ENCODE data around the gene APOA4.
"Not testable (repeated sequence)": the region's sequence is repeated elsewhere in the genome, so short reads cannot be mapped to it uniquely, and the experiment has no call there.

APOA4 gene

DNA sequence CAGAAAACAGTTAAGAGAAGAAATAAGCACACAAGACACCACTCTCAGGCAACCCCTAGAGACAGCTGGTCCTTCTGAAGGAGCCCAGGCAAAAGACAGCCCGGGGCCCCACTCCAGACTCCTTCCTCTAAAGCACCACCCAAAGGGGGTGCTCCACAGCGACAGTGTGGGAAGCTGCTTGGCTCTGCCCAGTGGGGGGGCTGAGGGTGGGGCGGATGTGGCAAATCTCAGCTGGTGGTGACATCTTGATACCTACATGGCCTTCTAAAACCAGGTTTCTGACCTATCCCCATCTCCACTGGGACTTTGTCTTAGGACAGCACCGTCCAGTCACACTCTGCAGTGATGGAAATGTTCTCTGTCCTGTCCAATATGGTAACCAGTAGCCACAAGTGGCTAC, 24.5 kb upstream of the APOA4 start:
- no peak for DNase-seq (ENCODE audit: low read depth)

- no peak for DNase-seq (ENCODE audit: low read depth)
These were observed 21.6 kb upstream of the APOA4 start for GRCh38 chr11:116844722-116845121.

- no peak for DNase-seq (ENCODE audit: low read depth)
These were observed 20.6 kb upstream of the APOA4 start for GRCh38 chr11:116843661-116844060.

DNA sequence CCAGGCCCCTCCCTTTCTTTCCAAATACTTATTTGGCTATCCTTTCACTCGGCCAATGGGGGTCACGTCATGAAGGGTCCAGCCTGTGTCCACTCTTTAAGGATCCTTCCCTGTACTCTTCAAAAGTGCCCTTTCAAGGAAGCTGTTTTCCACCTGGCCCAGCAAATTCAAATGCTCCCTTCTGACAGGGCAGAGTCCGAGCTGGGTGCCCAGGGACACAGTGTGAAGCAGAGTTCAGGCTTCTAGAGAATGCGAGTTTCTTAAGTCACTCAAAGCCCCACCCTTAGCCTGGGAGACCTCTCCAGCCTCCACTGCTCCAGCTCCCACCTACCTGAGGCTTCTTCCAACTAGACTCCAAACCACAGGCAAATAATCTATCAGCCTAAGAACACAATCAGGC, 19.8 kb upstream of the APOA4 start:
- no peak for DNase-seq (ENCODE audit: low read depth)

DNA sequence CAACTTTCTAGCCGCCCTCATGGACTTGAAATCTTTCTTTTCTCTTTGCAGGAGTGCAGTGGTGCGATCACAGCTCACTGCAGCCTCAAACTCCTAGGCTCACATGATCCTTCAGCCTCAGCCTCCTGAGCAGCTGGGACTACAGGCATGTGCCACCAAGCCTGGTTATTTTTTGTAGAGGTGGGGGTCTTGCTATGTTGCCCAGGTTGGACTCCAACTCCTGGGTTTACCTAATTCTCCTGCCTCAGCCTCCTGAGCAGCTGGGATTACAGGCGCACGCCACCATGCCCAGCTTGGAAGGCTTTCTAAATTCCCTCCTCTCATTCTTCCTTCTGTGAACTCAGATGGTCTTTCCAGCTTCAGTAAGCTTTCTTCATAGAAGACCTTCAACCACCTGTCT, 19.0 kb upstream of the APOA4 start:
- no peak for DNase-seq (ENCODE audit: low read depth)

DNA sequence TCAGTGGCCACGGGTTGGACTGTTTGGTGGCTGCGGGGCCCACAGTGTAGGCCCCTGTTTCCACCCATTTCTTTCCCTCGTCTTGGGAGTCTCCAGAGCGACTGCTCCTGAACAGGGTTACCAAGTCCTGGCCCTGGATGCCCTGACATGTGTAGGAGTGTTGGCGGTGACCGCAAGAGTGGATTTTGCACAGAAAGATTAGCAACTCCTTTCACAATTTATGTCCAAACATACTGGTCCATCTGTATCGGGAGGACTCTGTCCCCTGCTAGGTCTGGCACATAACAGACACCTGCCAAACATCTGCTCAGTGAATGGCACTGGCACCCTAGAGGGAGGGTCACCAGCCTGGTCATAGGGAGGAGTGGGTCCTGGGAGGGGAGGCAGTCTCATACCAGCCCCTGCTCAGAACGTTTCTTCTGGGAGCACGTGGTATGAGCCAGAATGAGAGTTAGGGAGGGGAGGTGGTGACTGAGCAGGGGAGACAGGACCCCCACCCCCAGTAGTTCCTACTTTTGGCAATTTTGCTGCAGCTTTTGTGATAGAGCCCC, 17.7 kb upstream of the APOA4 start:
- DNase-seq (ENCODE audit: low read depth): no peak

DNA sequence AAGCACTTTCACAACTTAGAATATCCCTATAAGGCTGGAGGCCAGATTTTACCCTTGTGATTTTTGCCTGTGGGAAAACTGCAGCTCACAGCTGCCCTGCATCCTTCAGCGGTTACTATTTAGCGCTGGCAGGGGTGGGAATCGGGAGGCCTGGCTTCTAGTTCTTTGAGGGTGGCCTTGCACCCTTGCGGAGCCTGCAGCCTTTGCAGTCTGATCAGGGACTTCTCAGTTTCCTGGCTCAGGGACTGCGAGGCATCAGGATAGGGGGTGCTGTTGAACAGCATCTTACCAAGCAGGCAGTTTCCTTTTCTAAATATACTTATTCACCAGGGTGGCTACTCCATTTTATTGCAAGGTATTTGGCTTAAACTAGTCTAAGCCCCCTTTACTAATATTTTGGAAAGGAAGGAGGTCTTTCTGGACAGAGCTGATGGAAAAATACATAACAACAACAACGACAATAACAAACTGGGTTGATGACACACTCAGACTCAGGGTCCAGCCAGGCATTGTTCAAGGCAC, 17.2 kb upstream of the APOA4 start:
- no peak for DNase-seq (ENCODE audit: low read depth)

DNA sequence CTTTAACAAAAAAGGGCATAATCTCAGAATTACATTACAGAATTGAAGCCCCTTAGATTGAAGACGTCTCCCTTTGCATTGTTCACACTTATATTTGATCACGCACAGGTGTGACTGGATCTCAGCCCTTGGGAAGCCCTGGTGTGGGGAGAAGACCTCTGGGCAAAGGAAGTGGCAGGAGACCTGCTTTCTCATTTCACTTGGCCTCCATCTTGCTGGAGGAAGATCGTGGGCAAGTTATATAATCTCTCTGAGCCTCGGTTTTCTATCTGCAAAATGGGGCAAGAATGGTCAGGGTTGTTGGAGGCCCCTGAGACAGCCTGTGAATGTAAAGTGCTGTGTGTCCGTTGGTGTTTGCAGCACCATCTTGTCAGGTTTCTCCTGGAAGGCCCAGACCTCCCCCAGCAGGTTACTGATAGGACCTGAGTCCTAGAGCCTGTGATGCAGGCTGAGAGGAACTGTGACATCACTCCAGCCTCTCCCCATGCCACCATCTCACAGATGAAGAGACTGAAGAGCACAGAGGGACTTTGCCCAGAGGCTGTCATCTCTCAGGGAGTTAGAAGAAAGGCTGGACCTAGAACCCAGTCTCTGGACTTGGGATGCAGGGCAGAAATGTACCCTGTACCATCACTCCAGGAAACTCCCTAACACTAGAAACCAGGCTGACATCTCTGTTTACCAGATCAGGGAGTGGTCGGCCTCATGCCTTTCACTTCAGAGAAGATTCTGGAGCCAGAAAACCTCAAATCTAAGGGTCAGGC, 15.4 kb upstream of the APOA4 start:
- no peak for DNase-seq (ENCODE audit: low read depth)

GRCh38 chr11:116837231-116838091, 14.4 kb upstream of the APOA4 start, which contains the start of gene APOA1:
Gene APOA1 (minus strand): TSS chr11:116837622. CDS start chr11:116837387, 235 bp downstream.
- DNase-seq (ENCODE audit: low read depth): no peak

DNA sequence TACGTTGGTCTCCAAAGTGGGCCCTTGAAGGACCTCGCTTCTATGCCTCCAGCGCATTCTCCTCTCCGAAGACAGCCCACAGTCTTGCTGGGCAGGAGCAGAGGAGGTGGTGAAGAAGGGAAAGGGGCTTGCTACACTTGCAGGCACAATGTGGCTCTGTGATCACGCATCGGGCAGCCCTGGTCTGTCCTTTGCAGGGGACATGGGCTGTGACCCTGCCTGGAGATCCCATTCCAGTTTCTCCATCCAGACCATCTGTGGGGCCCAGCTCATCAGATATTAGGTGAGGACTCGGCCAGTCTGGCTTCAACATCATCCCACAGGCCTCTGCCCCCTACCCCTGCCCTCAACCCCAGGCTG, 13.5 kb upstream of the APOA4 start:
- no peak for DNase-seq (ENCODE audit: low read depth)

GRCh38 chr11:116835791-116836631, 12.9 kb upstream of the APOA4 start:
- DNase-seq (ENCODE audit: low read depth): peak; percentile 42

DNA sequence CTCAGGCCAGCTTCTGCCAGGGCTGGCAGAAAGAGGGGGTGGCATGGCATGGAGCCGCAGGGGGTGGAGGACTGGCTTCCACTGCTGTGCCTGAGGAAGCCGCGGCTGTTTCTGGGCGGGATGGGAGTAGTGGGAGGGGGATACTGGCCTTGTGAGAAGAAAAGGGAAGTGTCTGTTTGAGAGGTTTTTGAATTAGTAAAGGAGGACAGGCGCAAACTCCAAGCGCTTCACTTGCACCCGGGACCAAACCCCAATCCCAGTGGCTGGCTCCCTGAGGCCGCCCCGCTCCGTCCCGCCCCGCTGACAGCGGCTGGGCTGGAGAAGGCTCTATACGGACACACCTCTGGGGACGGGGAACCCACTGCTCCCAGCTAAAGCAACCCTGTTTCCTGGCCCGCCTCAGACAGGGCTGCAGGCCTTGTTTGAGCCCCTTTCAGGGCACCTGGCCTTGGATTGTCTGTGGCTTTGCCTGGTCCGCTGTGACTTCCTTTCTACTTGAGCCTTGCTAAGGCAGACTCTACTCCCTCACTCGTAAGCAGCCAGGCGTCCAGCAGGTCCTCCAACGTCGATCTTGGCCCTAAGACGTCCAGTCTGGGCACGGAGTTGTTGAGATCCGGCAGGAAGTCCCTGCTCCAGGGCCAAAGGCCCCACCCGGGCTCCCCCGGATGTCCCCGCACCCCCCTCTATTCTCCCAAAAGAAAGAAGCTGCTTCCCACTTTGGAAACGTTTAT, 12.1 kb upstream of the APOA4 start:
- DNase-seq (ENCODE audit: low read depth): no peak

DNA sequence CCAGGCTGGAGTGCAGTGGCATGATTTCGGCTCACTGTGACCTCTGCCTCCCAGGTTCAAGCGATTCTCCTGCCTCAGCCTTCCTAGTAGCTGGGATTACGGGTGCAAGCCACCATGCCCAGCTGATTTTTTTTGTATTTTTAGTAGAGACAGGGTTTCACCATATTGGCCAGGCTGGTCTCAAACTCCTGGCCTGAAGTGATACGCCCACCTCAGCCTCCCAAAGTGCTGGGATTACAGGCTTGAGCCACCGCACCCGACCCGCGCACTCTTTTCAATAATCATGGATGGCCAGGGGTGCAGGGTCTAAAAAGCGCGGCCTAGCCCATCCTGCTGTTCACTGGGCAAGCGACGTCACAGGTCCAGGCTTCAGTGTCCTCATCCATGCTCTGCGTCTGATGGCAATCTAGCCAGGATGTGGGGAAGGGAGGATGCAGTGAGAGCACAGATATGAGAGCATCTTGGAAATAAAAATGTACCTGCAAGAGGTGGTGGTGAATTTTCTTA, 11.5 kb upstream of the APOA4 start:
- DNase-seq (ENCODE audit: low read depth): not testable (repeated sequence)

GRCh38 chr11:116833816-116834534, 10.9 kb upstream of the APOA4 start:
- no peak for DNase-seq (ENCODE audit: low read depth)

GRCh38 chr11:116833491-116833815, 10.3 kb upstream of the APOA4 start:
- DNase-seq (ENCODE audit: low read depth): no peak

GRCh38 chr11:116832350-116833290, 9.5 kb upstream of the APOA4 start:
- DNase-seq (ENCODE audit: low read depth): no peak

DNA sequence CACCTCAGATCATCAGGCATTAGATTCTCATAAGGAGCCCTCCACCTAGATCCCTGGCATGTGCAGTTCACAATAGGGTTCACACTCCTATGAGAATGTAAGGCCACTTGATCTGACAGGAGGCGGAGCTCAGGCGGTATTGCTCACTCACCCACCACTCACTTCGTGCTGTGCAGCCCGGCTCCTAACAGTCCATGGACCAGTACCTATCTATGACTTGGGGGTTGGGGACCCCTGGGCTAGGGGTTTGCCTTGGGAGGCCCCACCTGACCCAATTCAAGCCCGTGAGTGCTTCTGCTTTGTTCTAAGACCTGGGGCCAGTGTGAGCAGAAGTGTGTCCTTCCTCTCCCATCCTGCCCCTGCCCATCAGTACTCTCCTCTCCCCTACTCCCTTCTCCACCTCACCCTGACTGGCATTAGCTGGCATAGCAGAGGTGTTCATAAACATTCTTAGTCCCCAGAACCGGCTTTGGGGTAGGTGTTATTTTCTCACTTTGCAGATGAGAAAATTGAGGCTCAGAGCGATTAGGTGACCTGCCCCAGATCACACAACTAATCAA, 8.8 kb upstream of the APOA4 start:
- no peak for DNase-seq (ENCODE audit: low read depth)

DNA sequence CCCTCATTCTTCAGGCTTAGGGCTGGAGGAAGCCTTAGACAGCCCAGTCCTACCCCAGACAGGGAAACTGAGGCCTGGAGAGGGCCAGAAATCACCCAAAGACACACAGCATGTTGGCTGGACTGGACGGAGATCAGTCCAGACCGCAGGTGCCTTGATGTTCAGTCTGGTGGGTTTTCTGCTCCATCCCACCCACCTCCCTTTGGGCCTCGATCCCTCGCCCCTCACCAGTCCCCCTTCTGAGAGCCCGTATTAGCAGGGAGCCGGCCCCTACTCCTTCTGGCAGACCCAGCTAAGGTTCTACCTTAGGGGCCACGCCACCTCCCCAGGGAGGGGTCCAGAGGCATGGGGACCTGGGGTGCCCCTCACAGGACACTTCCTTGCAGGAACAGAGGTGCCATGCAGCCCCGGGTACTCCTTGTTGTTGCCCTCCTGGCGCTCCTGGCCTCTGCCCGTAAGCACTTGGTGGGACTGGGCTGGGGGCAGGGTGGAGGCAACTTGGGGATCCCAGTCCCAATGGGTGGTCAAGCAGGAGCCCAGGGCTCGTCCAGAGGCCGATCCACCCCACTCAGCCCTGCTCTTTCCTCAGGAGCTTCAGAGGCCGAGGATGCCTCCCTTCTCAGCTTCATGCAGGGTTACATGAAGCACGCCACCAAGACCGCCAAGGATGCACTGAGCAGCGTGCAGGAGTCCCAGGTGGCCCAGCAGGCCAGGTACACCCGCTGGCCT, 7.2 kb upstream of the APOA4 start:
- DNase-seq (ENCODE audit: low read depth): no peak
